Common myeloid progenitor, CD34-positive (primary cell): ENCODE data around the gene NOL4L.
A peak's percentile ranks its signal among the peaks of the same experiment; 100 is the strongest.

Experiments
- CTCF ChIA-PET: fragments of 350-600 bp; sonication (Branson Sonifier 250); formaldehyde crosslinking; loops from one replicate; lab custom pipeline; 2021; ENCODE audit warnings: antibody characterized with exemption; lab: Charles Lee
- POLR2A ChIA-PET: fragments of 350-600 bp; sonication (Branson Sonifier 250); formaldehyde crosslinking; loops from one replicate; lab custom pipeline; 2021; ENCODE audit warnings: antibody characterized with exemption; lab: Charles Lee
- DNase-seq, 3 donors: peaks; one replicate each; pipeline versions ENCODE4 v3.0.0 to v3.0.0-alpha.2; 2013
- H3K27ac ChIP-seq, 2 experiments: 1 replicate in 1 of 2; 2 replicates in 1 of 2; pipeline ENCODE4 v1.7.0; 2013; ENCODE audit warnings: inconsistent platforms in 2 of 2, low read length in 2 of 2, mild to moderate bottlenecking in 2 of 2, low read depth in 1 of 2, moderate library complexity in 1 of 2; ENCODE audit not compliant: severe bottlenecking in 2 of 2, insufficient read depth in 1 of 2, poor library complexity in 1 of 2
- H3K27me3 ChIP-seq, 5 experiments: replicated peaks in 2 of 5; 1 replicate in 3 of 5; 2 replicates in 2 of 5; pipeline versions ENCODE4 v1.6.1 to v1.7.0; 2013; ENCODE audit warnings: low read length in 4 of 5, mild to moderate bottlenecking in 2 of 5, moderate library complexity in 2 of 5, inconsistent platforms in 1 of 5; ENCODE audit not compliant: insufficient read depth in 5 of 5, control insufficient read depth in 4 of 5
- H3K36me3 ChIP-seq, 4 experiments: 1 replicate in 2 of 4; 2 replicates in 2 of 4; pipeline versions ENCODE4 v1.6.1 to v1.7.0; 2013; ENCODE audit warnings: low read length in 3 of 4, control low read depth in 1 of 4, mild to moderate bottlenecking in 1 of 4; ENCODE audit not compliant: control insufficient read depth in 4 of 4, insufficient read depth in 4 of 4
- H3K4me1 ChIP-seq, 4 experiments: 1 replicate in 3 of 4; 2 replicates in 1 of 4; pipeline versions ENCODE4 v1.6.1 to v1.7.1; 2013; ENCODE audit warnings: low read length in 3 of 4, mild to moderate bottlenecking in 3 of 4, control low read depth in 1 of 4, inconsistent platforms in 1 of 4, moderate library complexity in 1 of 4; ENCODE audit not compliant: control insufficient read depth in 4 of 4, insufficient read depth in 4 of 4; ENCODE audit errors: control extremely low read depth in 1 of 4
- H3K4me3 ChIP-seq, 7 experiments: 1 replicate in 4 of 7; 2 replicates in 3 of 7; pipeline versions ENCODE4 v1.5.1 to v1.7.0; 2013; ENCODE audit warnings: mild to moderate bottlenecking in 7 of 7, low read length in 6 of 7, moderate library complexity in 6 of 7, inconsistent platforms in 2 of 7, low read depth in 2 of 7, control low read depth in 1 of 7; ENCODE audit not compliant: insufficient read depth in 4 of 7, control insufficient read depth in 1 of 7; ENCODE audit errors: extremely low read depth in 1 of 7
- H3K9me3 ChIP-seq, 5 experiments: 1 replicate in 4 of 5; 2 replicates in 1 of 5; pipeline versions ENCODE4 v1.6.1 to v1.7.1; 2013; ENCODE audit warnings: low read length in 4 of 5, mild to moderate bottlenecking in 2 of 5, inconsistent platforms in 1 of 5, low read depth in 1 of 5, moderate library complexity in 1 of 5; ENCODE audit not compliant: control insufficient read depth in 4 of 5, insufficient read depth in 2 of 5; ENCODE audit errors: control extremely low read depth in 1 of 5
- WGBS: methylation state at CpG from one replicate; pipeline ENCODE4 v1.1.5; 2013; ENCODE audit not compliant: insufficient coverage; 5-methylcytosine and 5-hydroxymethylcytosine counted together

The NOL4L gene

GRCh38 chr20:32589769-32590168 lies 4.6 kb upstream of the NOL4L start:
- DNase-seq: no peak
- no peaks in the 10 kb centered on the region for H3K36me3 ChIP-seq
- POLR2A ChIA-PET: no interaction called here
- H3K4me1 ChIP-seq: peaks cover 0 to 22% (median 13%) of the 10 kb centered on the region in 4 experiments
- H3K4me3 ChIP-seq: no peak overlapping the region
- H3K27ac ChIP-seq: no peak overlapping the region
- CTCF ChIA-PET: interaction anchor here (1.0 kb wide), 1 partner anchor 21 kb away, joined by 3 read pairs; no protein-coding TSS in a partner anchor
- 97% methylated on average over 3 of the region's 5 CpGs for WGBS
- no peaks in the 10 kb centered on the region for H3K9me3 ChIP-seq
- H3K27me3 ChIP-seq: no peaks in the 10 kb centered on the region

- Histone ChIP-seq H3K4me1 (peaks cover 0 to 24% (median 13%) of the 10 kb centered on the region in 4 experiments), H3K27ac (no peak overlapping the region), H3K4me3 (no peak overlapping the region), H3K27me3 (no peaks in the 10 kb centered on the region), H3K36me3 (no peaks in the 10 kb centered on the region), H3K9me3 (no peaks in the 10 kb centered on the region)
- no peak for DNase-seq
- WGBS: 88% methylated on average over 5 of the region's 5 CpGs
- ChIA-PET POLR2A (no interaction called here), CTCF (no interaction called here)
Measured at GRCh38 chr20:32589256-32589655, 4.1 kb upstream of the NOL4L start.

- Histone ChIP-seq H3K4me1 (peaks cover 0 to 25% (median 14%) of the 10 kb centered on the region in 4 experiments), H3K36me3 (no peaks in the 10 kb centered on the region), H3K4me3 (no peak overlapping the region), H3K27me3 (no peaks in the 10 kb centered on the region), H3K27ac (no peak overlapping the region), H3K9me3 (no peaks in the 10 kb centered on the region)
- DNase-seq: no peak
- ChIA-PET POLR2A (interaction anchor here (0.7 kb wide), 1 partner anchor 15 kb away, joined by 3 read pairs; no protein-coding TSS in a partner anchor), CTCF (interaction anchor here (1.4 to 3.8 kb wide), 3 partner anchors 30 to 64 kb away, joined by 3 to 13 read pairs (median 6); no protein-coding TSS in a partner anchor)
- whole genome bisulfite sequencing: 90% methylated on average over 4 of the region's 5 CpGs
Measured at GRCh38 chr20:32588040-32588439, 2.9 kb upstream of the NOL4L start.

- POLR2A ChIA-PET: interaction anchor here (1.0 kb wide), 1 partner anchor 64 kb away, joined by 3 read pairs; no protein-coding TSS in a partner anchor
Measured at GRCh38 chr20:32586291-32586690, 1.2 kb upstream of the NOL4L start.

GRCh38 chr20:32585586-32586127 lies 524 bp upstream of the NOL4L start:
- H3K27ac ChIP-seq: no peak overlapping the region
- no peaks in the 10 kb centered on the region for H3K36me3 ChIP-seq
- H3K9me3 ChIP-seq: no peaks in the 10 kb centered on the region
- POLR2A ChIA-PET: interaction anchor here (1.0 to 1.1 kb wide), 2 partner anchors 11 to 63 kb away, joined by 3 to 4 read pairs; no protein-coding TSS in a partner anchor
- peak overlapping the region in 6 of 7 experiments; percentile 35 to 90 (median 60) for H3K4me3 ChIP-seq
- no peaks in the 10 kb centered on the region for H3K27me3 ChIP-seq
- DNase-seq: no peak
- H3K4me1 ChIP-seq: peaks cover 0 to 49% (median 37%) of the 10 kb centered on the region in 4 experiments
- CTCF ChIA-PET: interaction anchor here (0.7 to 3.8 kb wide), 11 partner anchors 39 to 453 kb away, joined by 3 to 13 read pairs (median 3); no protein-coding TSS in a partner anchor
- WGBS: 11% methylated on average over 25 of the region's 32 CpGs

More at GRCh38 chr20:32586291-32586690, 1.2 kb upstream of the NOL4L start:
- H3K36me3 ChIP-seq: no peaks in the 10 kb centered on the region
- H3K27me3 ChIP-seq: no peaks in the 10 kb centered on the region
- peak in 1 of 3 donors; percentile 38 for DNase-seq
- no peaks in the 10 kb centered on the region for H3K9me3 ChIP-seq
- H3K27ac ChIP-seq: no peak overlapping the region
- H3K4me1 ChIP-seq: peaks cover 0 to 43% (median 31%) of the 10 kb centered on the region in 4 experiments
- 45% methylated on average over 6 of the region's 8 CpGs for WGBS
- CTCF ChIA-PET: interaction anchor here (0.7 to 3.8 kb wide), 10 partner anchors 39 to 66 kb away, joined by 3 to 13 read pairs (median 3); no protein-coding TSS in a partner anchor
- H3K4me3 ChIP-seq: peak overlapping the region in 1 of 7 experiments; percentile 90

- Histone ChIP-seq H3K36me3 (no peaks in the 10 kb centered on the region), H3K4me3 (peak overlapping the region in 6 of 7 experiments; percentile 18 to 90 (median 63)), H3K27ac (no peak overlapping the region), H3K4me1 (peaks cover 0 to 63% (median 49%) of the 10 kb centered on the region in 4 experiments), H3K9me3 (no peaks in the 10 kb centered on the region), H3K27me3 (no peaks in the 10 kb centered on the region)
- POLR2A ChIA-PET: no interaction called here
- CTCF ChIA-PET: no interaction called here
- 0% methylated on average over 8 of the region's 52 CpGs for WGBS
- peak in 1 of 3 donors; percentile 50 for DNase-seq
Measured at GRCh38 chr20:32583581-32584070, 1.5 kb downstream of the NOL4L start.
